Right lung (tissue), 5 donors: ENCODE results near the gene PRKCA. TPM values are rescaled to one million over a fixed set of nuclear protein-coding genes. Genes with fewer than 3 reads are reported as not detected.

ENCODE experiments used
- DNase-seq, 2 donors: peaks; one replicate each; pipeline ENCODE4 v3.0.0-alpha.2; 2013
- polyA plus RNA-seq, 5 donors: library from polyadenylated mRNA; unstranded; fragments of 120-200 nt; gene quantifications; one replicate each; pipeline versions ENCODE4 v1.2.1 to v1.2.3, GENCODE V29; 2013; ENCODE audit warnings: inconsistent platforms in 1 of 5, low replicate concordance in 1 of 5; ENCODE audit not compliant: insufficient read length in 5 of 5, insufficient read depth in 1 of 5

PRKCA gene
- polyA plus RNA-seq, 5 donors, result 11.7 to 18.1 (median 17.2) TPM

DNA sequence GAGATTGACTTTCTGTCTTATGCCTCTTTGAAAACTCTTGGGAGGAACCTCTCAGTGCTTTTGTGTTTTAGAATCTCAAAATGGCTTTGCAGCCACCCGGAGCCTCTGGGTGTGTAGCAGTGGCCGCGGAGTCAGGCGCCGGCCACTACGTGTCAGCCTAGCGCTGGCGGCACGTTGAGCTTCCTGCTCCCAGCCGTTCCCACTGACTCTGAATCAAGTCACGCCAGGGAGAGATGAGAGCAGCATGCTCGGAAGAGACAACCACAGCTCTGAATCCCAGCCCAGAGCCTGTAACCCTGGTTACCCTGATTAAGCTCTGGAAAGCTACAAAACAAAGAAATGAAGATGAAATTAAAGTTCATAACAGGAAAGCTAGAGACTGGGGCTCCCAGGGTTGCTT lies 435.1 kb downstream of the PRKCA start:
- peak; percentile 32 to 68 for DNase-seq

DNA sequence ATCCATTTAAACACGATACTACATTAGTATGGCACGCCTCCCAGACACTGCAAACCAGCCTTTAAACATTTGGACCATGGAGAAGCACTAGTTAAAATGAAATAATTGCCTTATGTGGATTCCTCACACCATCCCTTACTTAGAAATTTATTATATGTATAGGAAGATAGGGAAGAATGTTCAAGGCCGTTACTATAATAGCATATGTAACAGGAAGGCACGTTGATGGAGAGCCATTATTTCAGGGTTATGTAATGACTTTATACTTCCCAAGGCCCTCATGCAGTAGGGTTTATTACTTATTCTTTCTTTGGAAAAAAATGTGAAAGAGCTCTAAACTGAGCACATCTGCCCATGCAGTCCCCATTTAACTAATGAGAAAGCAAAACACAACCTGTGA lies 435.9 kb downstream of the PRKCA start:
- DNase-seq, result no peak

DNA sequence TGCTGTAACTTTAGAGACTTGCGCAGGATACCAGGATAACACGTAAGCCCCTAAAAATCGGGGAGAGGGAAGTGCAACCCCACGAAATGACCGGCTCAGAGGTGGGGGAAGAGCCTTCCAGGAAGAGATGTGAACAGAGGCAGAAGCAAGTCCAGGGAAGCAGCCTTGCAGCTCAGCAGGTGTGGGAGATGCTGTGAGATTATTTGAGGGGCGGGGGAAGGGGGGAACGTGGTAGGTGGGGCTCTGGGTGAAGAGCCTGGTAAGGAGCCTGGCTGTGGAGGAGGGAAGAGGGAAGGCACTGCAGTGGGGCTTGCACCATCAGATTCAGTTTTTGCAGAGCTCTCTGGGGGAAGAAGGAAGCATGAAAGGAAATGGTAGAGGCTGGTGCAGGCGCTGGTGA lies 437.1 kb downstream of the PRKCA start:
- no peak for DNase-seq

DNA sequence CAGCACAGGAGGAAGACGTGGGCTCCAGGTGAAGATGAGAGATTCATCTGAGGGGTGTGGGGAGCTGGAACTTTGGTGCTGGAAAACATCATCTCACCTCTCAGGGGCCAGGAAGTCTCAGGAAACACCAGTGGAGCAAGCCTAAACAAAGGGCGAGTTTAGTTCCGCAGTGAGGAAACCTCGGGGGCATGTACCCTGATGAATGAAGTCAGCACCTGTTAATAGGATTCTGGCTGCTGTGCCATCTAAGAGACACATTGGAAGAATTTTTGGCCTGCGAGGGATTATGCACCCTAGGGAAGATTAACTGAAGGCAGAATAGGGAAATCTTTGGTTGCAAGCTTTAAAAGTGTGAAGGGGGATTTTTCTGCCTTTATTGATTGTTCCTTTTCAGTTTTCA lies 437.8 kb downstream of the PRKCA start:
- no peak for DNase-seq

DNA sequence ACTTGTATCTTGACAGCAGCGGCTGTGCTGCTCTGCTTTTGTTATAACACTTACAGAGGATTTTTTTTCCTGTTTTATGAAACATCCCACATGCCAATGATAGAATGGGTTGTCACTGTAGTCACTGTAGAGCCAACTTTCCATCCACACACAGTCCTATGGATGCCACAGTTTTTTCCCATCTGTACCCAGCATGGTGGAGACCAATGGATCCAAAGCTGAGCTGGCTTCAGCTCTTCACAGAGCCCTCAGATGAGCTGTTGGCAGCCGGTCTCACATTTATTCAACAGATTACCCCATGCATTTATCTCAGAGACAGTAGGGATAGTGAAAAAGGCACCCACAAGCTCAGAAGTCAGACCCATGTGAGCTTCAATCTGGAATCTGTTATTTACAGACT lies 441.1 kb downstream of the PRKCA start:
- DNase-seq, result no peak

DNA sequence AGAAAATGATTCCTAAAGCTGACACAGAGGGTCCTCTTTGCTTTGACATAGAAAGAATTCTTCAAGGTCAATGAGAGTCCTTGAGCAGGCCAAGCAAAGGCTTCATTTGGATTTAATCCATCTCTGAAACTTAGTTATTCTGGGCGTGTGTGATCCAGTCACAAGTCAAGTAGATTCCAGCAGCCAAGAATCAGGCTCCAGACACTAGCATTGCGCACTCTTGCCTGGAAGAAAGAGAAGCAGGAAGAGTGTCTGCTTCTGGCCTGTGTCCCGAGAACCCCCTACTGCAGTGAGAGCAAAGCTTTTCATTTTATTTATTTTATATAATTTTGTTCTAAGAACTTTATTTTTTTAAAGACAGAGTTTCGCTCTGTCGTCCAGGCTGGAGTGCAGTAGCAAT lies 444.3 kb downstream of the PRKCA start:
- no peak for DNase-seq

DNA sequence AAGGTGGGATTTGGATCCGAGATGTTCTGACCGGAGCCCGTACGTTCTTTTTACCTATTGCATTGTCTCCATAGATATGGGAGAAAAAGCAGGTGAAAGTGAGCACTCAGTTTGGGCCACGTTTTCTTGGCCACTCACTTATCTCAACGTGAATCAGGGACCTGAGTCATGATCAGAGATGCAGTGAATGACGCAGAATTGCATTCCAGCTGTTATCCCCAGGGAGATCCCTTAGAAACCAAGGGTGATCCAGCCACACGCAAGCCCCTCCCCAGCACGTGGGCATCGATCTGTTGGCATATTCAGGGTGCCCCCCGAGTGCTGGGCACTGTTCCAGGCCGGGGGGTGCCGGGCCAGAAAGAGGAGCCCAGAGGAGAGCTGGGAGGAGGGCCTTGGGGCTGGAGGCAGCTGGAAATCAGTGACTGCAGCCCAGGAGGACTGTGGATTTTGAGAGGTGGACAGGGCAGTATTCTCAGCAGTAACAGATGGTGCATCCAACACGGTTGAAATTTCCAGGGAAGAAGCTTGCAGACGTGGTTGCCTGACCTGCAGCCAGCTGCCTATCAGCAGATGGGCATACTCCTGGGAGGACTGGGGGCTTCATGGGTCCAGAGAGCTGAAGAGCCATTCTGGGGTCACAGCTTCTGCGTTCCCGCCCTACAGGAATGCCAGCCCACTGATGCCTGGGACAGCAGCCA lies 445.3 kb downstream of the PRKCA start:
- no peak for DNase-seq

DNA sequence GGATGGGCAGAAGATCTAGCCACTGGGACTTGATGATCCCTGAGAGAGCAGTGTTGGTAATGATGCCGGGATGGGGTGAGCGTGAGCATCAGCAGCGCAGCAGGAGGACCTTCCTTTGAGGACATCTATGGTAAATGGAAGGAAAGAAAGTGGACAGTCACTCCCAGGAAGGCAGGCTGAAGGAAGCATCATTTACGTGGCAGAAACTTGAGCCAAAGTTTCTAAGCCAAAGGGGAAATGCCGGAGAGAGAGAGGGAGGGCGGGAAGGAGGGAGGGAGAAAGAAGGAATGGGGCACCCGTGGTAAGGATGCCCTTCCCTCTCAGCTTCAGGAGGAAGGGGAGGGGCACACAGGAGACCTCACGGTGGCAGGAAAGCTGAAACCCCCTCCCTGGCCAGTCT lies 446.2 kb downstream of the PRKCA start:
- DNase-seq, result no peak

DNA sequence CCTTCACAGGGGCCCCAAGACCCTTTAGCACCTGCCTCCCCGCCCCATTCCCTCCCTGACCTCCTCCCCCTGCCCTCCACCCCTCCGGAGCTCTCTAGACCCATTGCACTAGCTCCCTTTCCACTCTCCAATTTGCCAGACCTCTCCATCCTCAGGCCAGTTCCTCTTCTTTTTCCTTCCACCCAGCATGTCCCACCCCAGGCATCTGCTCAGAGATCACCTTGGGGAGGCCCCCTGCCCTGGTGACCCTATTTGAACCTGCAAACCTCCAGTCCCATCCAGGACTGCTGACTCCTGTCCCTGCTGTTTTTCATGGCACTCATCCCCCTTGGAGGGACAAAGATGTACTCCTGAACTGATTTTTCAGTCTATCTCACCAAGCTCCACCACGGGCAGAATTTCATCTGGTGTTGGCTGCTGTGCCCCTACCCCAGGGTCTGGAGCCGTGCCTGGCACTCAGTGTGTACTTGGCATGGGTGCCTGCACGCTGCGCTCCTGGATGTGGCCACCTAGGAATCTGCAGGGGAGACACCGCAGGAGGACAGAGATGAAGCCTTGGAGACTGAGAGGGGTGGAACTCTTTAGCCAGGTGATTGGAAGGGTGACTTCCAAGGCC lies 446.9 kb downstream of the PRKCA start:
- no peak for DNase-seq

DNA sequence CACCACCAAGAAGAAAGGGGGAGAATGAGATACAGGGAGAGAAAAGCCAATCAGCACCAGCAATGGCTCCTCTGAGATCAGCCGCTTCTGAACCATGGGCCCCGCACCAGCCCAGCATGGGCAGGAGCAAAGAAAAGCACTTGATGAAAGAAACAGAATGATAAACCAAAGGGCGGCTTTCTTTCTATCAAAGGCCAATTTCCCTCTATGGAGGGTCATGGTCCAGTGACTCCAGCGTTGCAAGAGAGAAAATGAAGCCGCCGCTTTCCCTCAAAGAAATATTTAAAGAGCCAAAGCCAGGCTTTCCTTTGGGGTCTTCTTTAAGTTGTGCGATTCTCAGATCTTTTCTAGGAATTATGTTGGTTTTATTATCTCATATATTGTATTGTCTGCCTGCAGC lies 447.7 kb downstream of the PRKCA start:
- DNase-seq, result no peak

DNA sequence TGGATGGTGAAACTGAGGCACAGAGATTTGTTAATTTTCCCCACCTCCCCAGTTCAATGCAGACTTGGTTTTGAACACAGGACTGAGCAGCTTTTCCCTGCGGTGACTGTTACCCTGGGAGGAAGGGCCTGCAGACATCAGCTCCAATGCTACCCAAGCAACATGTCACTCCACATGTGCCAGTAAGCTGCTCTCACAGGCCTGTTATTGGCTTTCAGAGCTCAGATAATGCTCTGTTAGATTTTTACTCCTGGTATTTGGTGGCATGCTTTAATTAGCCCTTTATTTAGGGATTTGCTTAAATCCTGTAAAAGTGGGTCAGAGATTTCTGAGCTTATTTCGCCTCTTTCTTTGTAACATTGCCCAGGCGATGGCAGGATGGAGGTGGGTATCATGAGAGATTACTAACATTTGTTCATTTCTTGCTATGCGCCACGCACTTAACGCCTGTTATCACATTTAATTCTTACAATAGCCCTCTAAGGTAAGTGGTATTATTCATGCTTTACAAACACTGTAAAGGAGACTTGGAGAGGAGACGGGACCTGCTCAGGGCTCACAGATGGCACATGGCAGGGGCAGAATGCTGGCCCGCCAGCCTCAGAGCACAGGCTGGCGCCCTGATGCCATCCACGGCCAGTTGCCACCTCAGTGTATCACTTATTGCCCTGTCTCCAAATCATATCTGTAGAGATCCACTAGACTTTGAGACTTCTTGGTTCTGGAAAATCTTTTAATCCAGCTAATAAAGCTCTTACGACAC lies 448.5 kb downstream of the PRKCA start:
- no peak for DNase-seq

DNA sequence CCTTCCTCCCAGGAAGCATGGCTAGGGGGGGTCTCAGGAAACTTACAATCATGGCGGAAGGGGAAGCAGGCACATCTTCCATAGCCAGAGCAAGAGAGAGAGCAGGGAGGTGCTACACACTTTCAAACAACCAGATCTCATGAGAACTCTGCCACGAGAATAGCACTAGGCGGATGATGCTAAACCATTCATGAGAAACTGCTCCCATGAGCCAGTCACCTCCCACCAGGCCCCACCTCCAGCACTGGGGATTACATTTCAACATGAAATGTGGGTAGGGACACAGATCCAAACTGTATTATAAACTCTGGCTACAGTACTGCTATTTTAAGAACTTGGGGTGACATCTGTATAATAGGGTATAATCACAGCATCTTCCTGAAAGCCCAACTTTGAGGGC lies 449.4 kb downstream of the PRKCA start:
- DNase-seq, result no peak

DNA sequence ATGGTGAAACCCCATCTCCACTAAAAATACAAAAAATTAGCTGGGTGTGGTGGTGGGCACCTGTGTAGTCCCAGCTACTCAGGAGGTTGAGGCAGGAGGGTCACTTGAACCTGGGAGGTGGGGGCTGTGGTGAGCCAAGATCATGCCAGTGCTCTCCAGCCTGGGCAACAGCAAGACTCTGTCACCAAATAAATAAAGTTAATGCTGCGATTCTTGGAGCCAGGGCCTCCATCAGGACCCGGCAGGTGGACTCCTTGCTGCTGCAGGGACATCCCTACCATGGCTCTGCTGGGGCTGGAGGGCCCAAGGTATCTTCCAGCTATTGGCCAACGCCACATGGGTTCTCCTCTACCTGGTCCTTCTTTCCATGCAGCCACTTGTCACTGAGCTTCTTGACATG lies 450.0 kb downstream of the PRKCA start:
- no peak for DNase-seq

DNA sequence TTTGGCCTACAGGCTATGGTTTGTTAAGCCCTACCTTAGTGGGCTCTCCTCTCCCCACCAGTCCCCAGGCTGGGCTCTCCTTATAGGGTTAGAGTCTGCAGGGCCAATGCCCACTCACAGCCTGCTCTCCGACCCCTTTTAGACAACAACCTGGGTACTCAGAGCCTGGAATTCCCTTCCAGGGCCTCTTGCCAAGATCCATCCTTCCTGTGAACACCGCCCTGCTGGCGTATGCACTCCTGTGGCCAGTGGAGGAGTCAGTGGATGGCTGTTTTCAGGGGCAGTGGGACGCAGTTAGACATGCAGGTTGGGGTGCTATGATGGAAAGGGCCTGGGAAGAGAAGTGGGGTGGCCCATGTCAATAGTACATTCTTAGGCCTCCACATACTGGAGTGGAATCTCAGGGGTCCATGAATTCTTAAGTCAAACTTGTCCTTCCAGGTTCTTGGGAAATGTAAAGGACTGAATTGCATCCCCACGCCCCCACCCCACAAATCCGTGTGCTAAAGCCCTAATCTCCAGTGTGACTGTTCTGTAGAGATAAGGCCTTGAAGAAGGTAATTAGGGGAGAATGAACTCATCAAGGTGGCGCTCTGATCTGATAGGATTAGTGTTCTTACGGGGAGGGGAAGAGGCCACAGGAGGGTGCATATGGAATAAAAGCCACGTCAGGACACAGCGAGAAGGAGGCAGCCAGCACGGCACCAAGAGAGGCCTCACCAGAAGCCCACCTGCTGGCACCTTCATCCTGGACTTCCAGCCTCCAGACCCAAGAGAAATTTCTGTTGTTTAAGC lies 450.9 kb downstream of the PRKCA start:
- no peak for DNase-seq

DNA sequence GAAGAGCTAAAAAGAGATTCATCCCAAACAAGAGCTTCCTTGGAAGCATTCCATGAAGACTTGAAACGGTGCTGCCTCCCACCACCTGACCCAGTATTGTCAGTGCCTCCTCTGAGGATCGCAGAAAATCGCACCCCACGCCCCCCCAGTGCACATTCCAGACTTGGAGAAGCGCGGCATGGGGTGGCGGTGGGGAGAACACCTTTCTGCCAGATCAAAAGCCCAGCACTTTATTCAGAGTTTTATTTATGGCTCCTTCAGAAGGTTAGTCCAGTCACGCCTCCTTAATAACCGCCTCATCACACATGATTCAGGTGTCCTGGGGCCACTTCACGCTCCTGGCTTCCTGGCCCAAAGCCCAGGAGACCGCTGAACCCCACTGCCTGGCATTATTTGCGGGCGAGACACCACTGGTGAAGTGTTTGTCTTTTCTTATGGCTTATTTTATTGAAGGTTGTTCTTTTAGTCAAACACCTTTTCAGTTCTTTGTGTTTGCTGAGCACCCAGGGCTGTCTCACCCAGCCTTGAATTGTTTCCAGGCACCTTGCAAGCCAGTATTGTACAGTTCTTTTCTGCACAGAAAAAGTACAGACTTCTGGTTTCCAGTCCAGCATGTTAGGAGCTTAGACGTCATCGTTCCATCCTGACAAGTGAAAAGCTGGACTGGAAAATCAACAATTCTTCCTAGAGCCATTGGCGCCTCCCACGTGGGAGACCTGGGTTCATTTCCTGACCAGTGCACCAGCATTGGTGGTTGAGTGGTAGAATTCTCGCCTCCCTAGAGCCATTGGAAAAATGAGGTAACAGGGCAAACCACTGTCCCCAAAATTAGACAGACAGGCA lies 452.9 kb downstream of the PRKCA start:
- no peak for DNase-seq

DNA sequence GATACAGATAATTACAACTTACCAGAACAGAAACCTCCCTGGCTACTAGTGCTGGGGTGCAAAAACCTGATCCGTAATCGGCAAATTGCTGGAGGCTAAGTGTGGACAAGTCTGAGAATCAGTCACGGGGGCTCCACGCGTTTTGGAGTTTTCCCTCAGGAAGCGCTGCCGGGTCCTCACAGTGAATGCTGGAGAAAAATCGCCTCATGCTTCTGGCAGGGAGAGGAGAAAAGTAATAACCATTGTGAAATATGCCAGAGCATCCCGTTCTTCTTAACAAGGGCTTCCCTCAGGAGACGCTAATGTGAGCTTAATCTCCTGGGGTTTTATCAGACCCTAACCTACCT lies 453.5 kb downstream of the PRKCA start:
- no peak for DNase-seq

DNA sequence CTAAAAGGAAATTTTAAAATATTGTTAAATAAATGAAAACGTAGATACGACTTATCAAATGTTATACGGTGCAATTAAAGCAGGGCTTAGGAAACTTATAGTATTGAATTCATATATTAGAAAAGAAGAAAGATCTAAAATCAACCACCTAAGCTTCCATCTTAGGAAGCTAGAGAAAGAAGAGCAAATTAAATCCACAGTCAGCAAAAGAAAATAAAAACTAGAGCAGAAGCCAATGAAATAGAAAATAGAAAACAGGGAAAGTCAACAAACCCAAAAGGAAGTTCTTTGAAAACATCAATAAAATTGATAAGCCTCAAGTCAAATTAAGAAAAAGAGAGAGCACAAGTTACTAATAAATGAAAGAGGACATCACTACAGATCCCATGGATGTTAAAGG lies 457.9 kb downstream of the PRKCA start:
- DNase-seq, result no peak

DNA sequence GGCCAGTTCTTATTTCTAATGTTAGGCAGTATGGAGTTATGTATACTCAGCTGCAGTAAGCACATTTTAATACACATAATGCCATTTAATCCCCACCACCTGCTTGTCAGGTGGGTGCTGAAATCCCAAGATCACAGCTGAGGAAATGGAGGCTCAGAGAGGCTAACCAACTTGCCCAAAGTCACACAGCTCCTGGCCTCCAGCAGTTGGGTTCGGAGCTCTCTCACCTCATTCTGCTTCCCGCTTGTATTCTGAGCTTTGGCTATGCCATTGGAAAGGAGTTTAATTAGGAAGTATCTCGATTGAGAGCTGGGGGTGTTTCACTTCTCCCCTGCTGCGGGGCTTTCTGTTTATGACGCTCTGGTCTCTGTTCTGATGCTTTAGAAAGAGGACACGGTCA lies 459.9 kb downstream of the PRKCA start:
- no peak for DNase-seq

DNA sequence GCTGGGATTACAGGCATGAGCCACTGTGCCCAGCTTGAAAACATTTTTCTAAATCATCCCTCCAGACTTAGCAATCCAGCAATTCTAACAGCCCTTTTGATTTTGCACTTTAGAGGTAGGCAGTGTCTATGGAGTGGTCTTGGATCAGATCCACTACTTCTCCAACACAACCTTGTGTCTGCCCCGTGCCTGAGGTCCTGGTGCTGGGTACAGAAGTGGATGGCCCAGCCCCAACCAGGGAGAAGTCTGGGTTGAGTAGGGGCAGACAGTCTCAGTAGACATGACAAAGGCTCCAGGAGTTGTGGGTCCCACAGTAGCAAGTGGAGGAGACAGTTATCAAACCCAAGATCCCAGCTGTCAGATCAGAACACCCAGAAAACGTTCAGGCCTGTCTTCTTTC lies 460.6 kb downstream of the PRKCA start:
- DNase-seq, result no peak

DNA sequence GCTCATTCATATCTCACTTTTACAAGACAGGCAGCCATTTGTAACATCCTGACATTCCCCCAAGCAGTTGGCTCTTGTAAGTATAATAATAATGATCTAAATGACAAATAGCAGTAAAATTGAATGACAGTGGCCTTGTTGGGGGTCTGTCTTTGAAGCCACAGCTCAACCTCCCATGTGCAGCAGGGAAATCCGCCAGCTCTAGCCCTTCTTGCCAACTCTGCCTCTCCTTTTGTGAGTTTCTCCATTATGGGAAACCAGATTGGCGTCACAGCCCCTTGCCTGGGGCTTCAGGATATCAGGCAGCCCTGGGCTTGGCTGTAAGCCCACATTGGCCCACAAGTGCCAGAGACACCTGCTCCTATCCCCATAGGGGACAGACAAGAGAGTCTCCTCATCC lies 462.1 kb downstream of the PRKCA start:
- DNase-seq, result no peak

DNA sequence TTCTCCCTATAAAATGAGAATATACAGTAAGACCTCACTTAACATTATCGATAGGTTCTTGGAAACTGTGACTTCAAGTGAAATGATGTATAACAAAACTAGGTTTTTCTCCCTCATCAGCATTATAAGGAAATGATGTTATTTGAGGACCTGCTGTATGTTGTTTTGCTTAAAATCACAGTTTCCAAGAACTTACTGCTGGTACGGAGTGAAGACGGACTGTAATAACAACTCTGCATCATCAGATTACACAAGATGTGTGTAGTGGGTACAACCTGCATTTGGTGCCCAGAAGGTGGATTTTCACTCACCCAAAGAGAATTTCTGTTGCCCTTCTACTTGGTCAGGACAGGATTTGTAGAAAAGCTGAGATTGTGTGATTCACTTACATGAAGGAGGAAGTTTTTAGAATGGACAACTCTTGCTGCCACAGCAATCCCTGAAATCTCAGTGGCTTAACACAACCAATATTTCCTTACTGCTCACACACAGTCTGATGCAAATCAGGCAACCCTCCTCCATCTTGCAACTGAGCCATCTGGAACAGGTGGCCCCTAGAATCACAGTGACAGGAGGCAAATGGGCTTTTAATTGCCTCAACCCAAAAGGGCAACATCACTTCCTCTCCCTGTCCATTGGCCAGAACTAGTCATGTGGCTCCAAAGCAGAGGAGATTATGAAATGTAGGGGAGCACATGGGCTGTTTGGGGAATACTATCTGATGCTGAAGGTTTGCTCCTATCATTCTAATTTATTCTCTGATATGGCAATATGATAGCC lies 464.9 kb downstream of the PRKCA start:
- no peak for DNase-seq
